Suppressor macrophage treated with lipopolysaccharide for 1 hour (primary cell): Measurements from ENCODE around the gene BCL2L12.
A peak's percentile ranks its signal among the peaks of the same experiment; 100 is the strongest.
"Not testable (repeated sequence)": the region's sequence is repeated elsewhere in the genome, so short reads cannot be mapped to it uniquely, and the experiment has no call there.

Source experiments
- DNase-seq, 3 donors: peaks; one replicate each; pipeline ENCODE4 v3.0.0-alpha.2; 2020 to 2022

BCL2L12 gene

GRCh38 chr19:49665351-49666119 lies at the start of gene BCL2L12, which contains the start of gene IRF3:
BCL2L12 (plus strand) TSS chr19:49665933; CDS start chr19:49666693, 760 bp downstream.
IRF3 (minus strand) TSS chr19:49665857; CDS start chr19:49664838, 1,019 bp downstream.
- peak; percentile 99 for DNase-seq

GRCh38 chr19:49616532-49616931 lies 49.2 kb upstream of the BCL2L12 start:
- DNase-seq = no peak

GRCh38 chr19:49616945-49617344 lies 48.8 kb upstream of the BCL2L12 start:
- no peak for DNase-seq

GRCh38 chr19:49617860-49618259 lies 47.9 kb upstream of the BCL2L12 start:
- DNase-seq = not testable (repeated sequence)

- DNase-seq = no peak
Observed at GRCh38 chr19:49624967-49625910, 40.5 kb upstream of the BCL2L12 start.

GRCh38 chr19:49626226-49626625 lies 39.5 kb upstream of the BCL2L12 start:
- DNase-seq = no peak

GRCh38 chr19:49629659-49630058 lies 36.1 kb upstream of the BCL2L12 start:
- no peak for DNase-seq

GRCh38 chr19:49631014-49631588 lies 34.6 kb upstream of the BCL2L12 start:
- no peak for DNase-seq

- no peak for DNase-seq
Observed at GRCh38 chr19:49631610-49632192, 34.0 kb upstream of the BCL2L12 start.

- no peak for DNase-seq
Observed at GRCh38 chr19:49632576-49632975, 33.2 kb upstream of the BCL2L12 start.

GRCh38 chr19:49633273-49633672 lies 32.5 kb upstream of the BCL2L12 start:
- not testable (repeated sequence) for DNase-seq

GRCh38 chr19:49635530-49636232 lies 30.1 kb upstream of the BCL2L12 start:
- peak; percentile 62 to 82 (median 71) for DNase-seq

- DNase-seq = no peak
Observed at GRCh38 chr19:49636233-49636932, 29.4 kb upstream of the BCL2L12 start.

GRCh38 chr19:49637821-49638738 lies 27.7 kb upstream of the BCL2L12 start:
- DNase-seq = peak; percentile 64 to 86 (median 72)

- peak in 1 of 3 donors; percentile 12 for DNase-seq
Observed at GRCh38 chr19:49639401-49640112, 26.2 kb upstream of the BCL2L12 start.

- DNase-seq = peak; percentile 100
Observed at GRCh38 chr19:49640113-49640898, 25.4 kb upstream of the BCL2L12 start, which contains the start of gene RRAS. RRAS (minus strand) TSS chr19:49640143; CDS start chr19:49640098, 45 bp downstream.

GRCh38 chr19:49641688-49642491 lies 23.8 kb upstream of the BCL2L12 start, which contains the start of gene SCAF1:
SCAF1 (plus strand) TSS chr19:49642209; CDS start chr19:49645027, 2,818 bp downstream.
- peak; percentile 100 for DNase-seq
